AG08396 (cell line): ENCODE measurements around the gene PEX10.
"Not testable (repeated sequence)": the region's sequence is repeated elsewhere in the genome, so short reads cannot be mapped to it uniquely, and the experiment has no call there.

ENCODE experiments used
- DNase-seq: peaks from one replicate; pipeline ENCODE4 v3.0.0; 2012; ENCODE audit warnings: low spot score, mixed read lengths

The PEX10 gene

DNA sequence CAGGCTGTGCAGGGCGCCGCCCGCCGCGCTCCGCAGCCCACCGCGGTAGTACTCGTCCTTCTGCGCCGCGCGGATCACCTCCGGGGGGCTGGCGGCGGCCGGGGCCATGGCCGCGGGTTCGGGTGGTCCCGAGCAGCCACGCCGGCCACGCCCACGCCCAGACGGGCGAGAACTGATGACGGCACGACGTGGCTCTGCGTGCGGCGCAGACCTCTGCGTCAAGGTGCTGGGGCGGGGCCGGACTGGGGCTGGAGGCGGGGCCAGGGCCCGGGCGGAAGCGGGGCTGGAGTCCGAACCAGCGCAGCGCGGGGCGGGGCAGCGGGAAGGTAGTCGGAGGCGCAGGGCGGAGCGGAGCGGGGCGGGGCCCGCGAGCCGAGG lies at the start of gene PEX10:
Gene PEX10, minus strand, starts transcription at position 170 of the 378 bp plus-strand sequence. Its CDS starts 62 bp downstream, at position 108.
- DNase-seq = peak; percentile 100

DNA sequence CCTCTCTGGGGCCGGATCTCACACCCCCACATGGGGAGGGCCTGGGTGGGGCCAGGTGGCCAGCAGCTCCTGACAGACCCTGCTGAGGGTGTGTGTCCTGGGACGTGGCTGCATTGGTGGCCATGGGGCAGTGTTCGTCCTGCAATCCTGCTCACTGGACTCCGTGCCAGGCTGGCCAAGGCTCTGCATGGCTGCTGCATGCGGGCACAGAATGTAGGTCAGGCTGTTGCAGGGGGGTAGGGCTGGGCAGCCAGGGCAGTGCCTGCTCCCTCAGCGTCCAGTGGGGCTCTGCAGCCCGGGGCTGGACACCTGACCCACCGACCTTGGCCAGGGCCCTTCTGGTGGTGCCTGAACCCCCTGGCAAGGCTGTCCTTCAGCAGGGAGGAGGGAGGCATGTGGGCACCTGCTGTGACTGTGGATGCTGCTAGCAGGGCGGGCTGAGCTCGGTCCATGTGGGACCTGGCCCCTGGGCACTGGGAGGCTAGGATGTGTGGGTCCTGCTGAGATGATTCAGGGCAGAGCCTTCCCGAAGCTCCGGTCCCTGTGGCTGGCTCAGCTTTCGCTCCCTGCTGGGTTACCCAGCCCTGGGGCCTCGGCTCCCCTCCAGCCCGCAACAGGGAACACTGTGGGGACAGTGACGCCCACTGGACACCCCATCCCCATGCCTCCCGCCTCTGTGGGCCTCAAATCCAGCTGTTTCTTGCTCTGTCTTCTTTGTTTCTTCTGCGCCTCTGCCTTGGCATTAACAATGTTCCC lies 48.8 kb upstream of the PEX10 start:
- no peak for DNase-seq

DNA sequence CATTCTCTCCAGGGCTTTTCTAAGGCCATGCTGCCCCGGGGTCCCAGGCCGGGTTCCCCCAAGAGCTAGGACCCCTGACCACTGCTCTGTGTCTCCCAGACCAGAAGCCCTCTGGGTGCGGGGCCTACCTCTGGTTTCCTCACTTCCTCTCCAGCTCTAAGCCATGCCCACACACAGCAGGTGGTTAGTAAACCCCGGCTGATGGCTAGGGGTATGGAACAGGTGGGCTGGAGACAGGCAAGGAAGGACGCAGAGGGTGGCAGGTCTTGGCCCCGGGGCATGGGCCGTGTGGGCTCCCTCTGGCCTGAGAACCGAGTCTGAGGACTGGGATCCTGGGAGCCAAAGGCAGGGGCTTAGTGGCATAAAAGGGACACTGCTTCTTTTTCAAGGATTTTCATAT lies 47.8 kb upstream of the PEX10 start:
- DNase-seq = no peak

DNA sequence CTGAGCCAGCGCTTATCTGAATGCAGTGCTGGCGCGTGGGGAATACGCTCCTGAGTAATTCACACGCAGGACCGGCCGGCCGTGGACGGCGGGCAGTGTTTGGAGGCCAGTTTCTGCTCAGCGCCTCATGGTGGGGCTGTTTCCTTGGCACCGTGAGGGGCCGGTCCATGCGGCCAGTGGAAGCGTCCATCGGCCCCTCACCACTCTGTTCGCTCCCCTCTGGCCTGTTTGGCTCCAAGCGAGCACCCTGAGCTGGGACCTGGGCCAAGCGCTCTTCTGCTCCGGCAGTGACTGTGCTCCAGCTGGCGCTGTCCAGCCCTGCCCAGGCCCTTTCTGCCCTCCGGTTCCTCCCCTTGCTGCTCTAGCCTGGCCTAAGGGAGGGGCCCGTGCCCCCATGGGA lies 47.4 kb upstream of the PEX10 start:
- DNase-seq = peak; percentile 85

DNA sequence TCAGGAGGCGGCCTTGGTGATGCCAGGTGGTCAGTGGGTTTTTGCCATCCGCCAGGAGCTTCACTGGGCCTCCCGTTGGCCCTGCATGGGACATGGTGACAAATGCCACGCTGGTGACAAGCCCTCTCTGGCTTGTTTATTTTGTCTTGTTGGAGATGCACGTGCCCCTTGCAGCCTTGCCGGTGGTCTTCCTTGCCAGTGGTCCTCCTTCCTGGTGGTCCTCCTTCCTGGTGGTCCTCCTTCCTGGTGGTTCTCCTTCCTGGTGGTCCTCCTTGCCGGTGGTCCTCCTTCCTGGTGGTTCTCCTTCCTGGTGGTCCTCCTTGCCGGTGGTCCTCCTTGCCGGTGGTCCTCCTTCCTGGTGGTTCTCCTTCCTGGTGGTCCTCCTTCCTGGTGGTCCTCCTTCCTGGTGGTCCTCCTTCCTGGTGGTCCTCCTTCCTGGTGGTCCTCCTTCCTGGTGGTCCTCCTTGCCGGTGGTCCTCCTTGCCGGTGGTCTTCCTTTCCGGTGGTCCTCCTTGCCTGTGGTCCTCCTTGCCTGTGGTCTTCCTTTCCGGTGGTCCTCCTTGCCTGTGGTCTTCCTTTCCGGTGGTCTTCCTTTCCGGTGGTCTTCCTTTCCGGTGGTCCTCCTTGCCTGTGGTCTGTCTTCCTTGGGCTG lies 46.9 kb upstream of the PEX10 start:
- DNase-seq = not testable (repeated sequence)

DNA sequence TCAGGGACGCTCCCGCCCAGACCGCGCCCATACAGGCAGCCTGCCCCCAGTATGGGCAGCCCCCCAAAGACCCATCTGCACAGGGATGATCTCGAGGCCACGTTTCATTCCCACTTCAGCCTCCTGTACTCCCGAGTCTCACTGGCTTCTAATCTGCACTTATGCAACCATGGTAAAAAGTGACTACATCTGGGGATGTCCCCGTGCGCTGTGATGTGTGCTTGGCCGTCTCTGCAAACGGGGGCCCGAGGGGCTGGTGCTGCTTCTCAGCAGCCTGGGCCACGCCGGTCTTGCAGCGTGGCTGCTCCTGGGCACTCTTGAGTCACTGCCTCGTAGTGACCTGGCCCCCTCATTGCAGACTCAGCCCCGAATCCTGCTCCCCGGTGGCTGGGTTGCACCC lies 46.3 kb upstream of the PEX10 start:
- DNase-seq = no peak

DNA sequence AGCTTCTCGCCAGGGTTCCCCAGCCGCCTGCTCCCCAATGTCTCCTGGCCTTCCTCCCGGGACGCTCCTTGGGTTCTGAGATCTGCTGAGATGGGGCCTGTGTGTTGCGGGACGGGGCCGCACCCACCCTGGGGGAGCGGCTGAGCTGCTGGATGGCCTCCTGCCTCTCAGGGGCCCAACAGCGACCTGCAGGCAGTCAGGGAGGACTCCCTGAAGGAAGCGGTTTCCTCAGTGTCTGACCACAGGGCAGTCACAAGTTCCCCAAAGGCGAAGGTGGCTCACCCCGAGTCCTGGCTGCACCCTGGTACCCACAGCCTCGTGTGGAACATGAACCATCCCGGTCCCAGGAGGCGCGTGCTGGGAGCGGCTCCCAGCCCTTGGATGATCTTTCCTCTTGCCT lies 45.1 kb upstream of the PEX10 start:
- DNase-seq = no peak

DNA sequence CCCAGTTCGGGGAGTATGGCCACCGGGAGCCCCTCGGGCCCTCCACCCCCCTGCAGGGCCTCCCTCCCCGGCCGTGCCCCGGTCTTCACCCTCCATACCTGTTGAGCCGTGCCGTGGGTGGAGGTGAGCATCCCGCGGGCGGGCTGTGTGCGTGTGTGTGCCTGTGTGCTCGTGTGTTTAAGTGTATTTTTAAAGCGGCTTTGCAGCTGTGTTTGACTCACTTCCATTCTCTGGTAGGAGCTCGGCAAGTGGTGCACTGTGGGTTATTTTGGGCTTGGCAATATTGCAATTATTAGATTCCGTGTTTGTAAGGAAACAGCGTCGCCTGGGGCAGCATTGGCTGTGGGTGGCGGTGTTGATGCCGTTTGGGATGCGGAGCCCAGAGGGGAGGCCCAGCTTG lies 43.4 kb upstream of the PEX10 start:
- no peak for DNase-seq

DNA sequence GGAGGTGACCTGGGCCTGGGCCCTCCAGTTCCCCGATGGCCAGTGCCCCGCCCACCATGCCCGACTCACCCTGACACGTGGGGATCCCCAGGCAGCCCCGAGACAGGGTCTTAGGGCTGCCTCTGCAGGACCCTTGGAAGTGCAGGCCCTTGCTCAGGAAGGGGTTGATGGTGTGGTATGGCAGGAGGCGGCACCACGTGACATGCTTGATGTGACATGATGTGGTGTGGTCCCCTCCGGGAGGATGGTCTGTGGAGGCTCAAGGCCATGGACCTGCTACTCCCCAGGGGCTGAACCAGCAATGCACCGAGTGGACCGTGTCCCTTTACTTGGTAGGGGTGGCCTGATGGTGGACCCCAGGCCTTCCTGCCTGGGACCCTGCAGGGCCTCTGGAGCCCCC lies 41.9 kb upstream of the PEX10 start:
- DNase-seq = no peak

DNA sequence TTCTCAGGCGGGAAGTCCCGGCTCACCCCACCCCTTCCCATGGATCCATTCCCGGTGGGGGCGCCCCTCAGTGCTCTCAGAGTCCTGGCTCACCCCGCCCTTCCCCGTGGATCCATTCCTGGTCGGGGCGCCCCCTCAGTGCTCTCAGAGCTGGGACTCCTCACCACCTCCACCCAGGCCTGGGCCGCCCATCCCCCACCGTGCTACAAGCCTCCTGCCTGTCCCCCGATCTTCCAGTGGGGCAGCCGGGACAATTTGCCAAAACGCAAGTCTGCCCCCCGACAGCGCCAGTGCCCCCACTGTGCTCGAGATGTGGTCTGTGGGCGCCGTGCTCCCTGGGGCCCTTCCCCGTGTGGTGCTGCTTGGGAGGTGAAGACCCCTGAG lies 40.6 kb upstream of the PEX10 start:
- DNase-seq = no peak

DNA sequence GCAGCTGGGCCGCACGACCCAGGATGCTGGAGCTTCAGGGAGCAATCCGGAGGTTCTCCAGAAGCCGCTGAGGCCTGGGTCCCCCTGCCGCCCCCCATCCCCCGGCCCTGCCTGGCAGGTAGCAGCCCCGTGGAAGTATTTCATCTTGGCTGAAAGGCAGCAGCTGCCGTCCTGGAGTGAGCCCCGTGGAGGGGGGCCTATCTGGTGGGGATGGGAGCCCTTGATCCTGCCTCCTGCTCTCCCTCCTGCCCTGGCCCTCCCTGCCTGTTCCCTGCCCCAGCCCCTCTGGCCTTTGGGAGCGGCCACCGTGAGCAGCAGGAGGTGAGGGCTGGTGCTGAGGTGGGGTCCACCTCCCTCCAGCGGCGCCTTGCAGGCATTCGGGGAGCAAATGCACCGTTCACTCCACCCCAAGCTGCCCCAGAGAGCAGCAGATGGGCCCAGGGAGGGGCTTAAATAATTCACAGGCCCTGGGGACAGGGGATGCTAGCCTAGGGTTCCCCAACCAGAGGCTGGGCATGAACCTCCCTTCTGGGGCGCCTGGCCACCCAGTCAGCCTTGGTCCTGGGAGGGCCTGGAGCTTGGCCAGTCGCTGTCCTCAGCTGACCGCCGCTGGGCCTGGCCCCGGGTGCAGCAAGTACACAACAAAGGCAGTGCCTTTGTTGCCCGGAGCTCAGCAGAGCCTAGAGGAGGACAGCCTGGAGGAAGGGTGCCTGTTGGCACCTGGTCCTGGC lies 40.0 kb upstream of the PEX10 start:
- peak; percentile 71 for DNase-seq

DNA sequence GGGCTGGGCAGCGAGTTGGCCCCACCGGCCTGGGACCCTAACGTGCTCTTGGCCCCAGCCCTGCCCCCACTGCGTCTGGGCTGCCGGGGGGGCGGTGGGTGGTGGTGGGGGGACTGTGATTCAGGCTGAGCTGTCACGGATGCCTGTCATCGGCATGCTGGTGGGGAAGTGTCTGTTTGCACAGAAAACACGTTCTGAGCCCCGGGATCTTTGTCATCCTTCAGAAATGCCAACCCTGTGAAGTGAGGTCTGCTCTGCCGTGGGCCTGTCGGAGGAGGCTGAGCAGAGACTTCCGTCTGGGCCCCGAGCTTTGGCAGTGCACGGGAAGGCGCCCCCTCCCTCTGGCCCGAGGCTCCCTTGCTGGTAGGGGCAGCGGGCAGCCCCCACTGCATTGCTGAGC lies 39.4 kb upstream of the PEX10 start:
- DNase-seq = peak; percentile 98

DNA sequence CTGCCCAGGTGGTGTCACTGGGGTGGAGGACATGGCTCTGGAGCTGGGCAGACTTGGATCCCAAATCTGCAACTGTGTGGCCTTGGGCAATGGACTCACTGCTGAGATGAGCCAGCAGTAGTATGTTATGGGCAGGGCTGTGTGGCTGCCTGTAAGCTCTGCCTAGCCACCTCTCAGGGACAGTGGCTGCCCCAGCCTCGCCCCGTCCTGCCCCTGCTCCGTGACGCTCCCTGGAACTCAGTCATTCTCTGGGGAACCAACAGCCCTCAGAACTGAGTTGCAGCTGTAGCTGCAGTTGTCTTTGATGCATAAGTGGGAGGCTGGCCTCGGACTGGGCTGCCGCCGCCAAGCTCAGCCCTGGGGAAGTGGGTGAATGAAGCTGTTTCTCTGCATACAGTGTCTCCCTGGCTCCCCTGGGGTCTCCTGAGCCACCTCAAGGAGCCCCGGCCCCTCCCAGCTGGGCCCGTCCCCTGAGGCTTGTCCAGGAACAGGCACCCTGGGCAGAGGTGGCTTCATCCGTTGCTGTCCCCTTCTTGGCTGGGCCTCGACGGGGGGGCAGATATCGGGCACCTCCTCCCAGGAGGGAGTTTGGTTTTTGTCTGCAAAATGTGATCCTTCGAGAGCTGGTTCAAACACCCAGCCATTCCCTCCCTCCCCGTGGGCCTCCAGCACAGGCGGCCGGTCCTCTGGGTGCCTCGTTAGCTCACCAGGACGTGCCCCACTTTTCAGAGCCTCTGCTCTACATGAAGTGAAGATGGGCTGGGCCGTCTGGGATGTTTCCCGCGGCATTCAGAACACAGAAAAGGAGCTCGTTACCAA lies 37.5 kb upstream of the PEX10 start:
- DNase-seq = no peak

DNA sequence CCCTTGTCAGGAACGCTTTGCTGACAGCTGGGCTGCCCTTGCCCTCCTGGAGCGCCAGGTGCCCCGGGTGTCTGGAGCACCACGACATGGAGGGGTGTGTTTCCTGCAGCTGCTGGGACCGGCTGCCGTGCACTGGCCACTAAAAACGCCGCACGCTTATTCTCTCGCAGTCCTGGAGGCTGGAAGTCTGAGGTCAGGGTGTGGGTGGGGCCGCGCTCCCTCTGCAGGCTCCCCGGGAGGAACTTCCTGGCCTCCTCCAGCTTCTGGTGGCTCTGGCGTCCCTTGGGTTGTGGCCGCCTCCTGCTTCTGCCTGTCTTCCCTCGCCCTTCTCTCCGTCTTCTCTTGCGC lies 35.7 kb upstream of the PEX10 start:
- DNase-seq = no peak

DNA sequence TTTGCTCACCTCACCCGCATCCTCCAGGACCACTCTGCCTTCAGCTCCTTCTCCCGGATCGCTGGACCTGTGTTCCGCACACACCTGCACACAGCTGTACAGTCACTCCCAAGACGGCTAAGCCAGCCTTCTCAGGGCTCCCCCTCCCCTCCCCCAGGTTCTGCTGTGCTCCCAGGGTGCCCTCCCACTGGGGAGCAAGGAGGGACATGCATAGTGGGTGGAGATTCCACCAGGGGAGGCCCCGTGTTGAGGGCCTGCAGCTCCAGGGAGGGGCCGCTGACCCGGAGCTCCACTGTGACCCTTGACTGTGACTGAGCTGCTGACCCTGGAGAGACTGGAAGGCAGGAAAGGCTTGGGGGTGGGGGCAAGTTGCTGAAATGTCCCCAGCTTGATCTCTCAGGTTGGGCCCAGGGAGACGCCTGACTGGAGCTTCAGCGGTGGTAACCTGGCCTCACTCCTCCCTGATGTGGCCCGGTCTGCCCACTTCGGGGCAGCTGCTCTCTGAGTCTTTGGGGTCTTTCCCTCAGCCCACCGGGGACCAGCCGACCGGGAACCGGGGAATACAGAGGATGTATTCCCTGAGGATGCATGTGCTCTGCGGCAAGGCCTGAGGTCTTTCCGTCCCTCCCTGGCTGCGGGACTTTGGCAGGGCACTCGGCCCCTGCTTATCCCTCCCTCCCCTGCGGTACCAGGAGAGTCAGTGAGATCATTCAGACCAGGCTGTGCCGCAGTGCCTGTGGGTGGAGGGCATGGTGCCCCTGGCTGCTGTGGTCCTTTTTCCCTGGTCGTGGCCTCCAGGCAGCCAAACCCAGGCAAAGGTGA lies 35.1 kb upstream of the PEX10 start:
- no peak for DNase-seq

DNA sequence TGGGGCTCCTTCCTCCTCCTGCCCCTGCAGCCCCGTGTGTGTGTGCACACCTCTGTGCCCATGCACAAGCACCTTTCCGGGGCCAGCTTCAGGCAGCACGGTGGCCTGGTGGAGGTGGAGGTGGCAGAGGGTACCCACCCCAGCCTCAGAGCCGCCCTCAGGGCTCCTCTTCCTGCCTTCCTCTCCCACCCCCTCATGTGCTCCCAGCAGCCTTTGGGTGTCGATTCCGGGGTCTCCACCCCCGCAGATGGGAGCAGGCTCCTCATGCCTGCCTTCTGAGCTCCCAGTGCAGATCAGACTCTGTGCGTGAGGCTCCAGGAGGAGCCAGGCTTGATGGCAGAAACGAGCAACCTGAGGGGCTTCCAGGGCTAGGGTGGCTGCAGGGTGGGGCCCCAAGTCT lies 34.5 kb upstream of the PEX10 start:
- no peak for DNase-seq

DNA sequence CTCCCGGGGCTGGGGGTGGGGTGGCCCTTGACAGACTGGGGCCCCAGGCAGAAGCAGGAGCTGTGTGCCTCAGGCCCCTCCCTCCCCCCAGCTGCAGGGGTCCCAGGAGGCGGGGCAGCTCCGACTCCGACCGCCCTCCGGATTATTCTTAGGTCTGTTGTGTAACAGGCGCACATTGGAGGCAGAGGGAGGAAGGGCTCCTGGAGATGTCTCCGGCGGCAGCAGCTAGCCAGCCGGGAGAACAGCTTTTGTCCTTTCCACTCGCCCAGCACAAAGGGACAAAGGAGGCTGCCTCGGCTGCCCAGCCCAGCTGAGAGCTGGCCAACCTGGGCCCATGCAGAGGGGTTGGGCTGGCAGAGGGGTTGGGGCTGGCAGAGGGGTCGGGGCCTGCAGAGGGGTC lies 34.0 kb upstream of the PEX10 start:
- DNase-seq = no peak

DNA sequence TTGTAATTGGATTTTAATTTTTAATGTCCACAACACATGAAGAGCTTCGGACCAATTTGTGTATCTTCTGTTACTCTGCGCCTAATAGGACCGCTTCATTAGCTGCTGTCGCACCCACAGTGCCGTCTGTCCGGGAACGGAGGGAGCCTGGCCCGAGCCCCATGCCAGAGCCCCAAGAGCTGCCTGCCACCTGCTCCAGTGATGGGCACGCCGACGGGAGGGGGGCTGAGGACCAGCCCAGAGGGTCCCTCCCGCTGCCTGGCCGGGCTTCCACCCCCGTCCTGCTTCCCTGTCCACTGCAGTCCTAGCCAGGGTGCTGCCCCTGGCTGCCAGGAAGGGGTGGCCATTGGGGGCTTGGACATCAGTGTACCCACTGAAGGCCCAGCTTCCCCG lies 33.5 kb upstream of the PEX10 start:
- no peak for DNase-seq

DNA sequence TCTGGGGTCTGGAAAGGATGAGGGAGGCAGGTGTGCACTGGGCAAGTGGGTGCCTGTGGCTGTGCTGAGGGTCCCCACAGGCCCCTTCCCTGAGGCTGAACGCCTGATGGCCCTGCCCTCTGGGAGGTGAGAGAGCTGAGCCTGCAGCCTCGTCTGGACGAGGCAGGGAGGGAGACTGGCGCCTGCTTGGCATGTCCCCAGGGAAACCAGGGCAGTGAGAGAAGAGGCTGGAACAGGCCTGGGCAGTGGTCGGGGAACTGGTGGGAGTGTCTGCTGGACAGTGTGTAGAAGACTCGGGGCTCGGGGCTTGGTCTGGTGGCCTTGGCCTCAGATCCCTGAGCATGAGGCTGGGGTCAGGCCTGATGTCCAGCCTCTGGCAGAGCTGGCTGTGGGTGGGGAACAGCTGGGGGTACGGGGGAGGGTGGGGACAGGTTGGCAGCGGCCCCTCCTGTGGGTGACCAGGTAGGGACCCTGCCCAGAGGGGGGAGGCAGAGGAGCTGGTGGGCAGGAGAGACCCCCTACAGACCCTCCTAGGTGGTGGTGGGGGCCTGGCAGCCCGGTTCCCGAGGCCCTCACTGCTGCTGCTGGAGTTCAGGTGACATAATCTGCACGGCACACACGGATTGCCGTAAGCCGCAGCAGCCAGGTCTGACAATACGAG lies 32.9 kb upstream of the PEX10 start:
- no peak for DNase-seq

DNA sequence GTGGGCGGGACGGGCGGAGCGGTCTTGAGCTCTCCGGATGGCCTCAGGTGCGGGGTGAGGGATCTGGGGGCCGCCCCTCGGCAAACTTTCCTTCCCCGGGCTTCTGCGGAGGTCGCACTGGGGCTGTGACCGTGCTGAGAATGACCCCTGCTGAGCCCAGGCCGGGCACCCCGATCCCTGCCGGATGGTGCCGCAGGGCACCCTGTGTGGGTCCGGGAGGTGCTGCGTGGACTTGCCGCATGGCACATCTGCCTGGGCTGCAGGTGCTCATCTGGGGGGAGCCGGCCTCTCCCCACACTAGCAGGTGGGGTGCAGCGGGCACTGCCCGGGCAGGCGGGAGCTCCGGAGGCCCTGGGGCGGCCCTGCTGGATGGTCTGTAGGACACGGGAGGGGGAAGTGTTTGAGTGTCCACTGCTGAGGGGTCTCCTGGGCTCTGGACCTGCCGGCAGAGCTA lies 31.8 kb upstream of the PEX10 start:
- no peak for DNase-seq
